OCI-LY1 (cell line): ENCODE results near the gene CD68.

Source experiments
- H2AFZ ChIP-seq: fragments of 200-600 bp; sonication (generic), shearing (Covaris generic); 2 replicates; pipeline ENCODE4 v1.6.0; 2014; ENCODE audit warnings: antibody characterized with exemption, mild to moderate bottlenecking, low read length
- H3F3A ChIP-seq: fragments of 200-600 bp; sonication (generic), shearing (Covaris generic); 2 replicates; pipeline ENCODE4 v1.6.0; 2014; ENCODE audit warnings: mild to moderate bottlenecking, antibody characterized with exemption, low read length, moderate library complexity; ENCODE audit not compliant: insufficient read depth
- H3K27ac ChIP-seq: fragments of 200-600 bp; sonication (generic); 2 replicates; pipeline ENCODE4 v1.5.1; 2014; ENCODE audit warnings: low read length, mixed run types, mild to moderate bottlenecking, low read depth; ENCODE audit not compliant: poor library complexity, severe bottlenecking
- H3K27me3 ChIP-seq: fragments of 200-600 bp; sonication (generic); 2 replicates; pipeline ENCODE4 v1.6.0; 2014; ENCODE audit warnings: antibody characterized with exemption, mild to moderate bottlenecking, low read length, moderate library complexity; ENCODE audit not compliant: insufficient read depth
- H3K36me3 ChIP-seq: fragments of 200-600 bp; sonication (generic); 2 replicates; pipeline ENCODE4 v1.6.1; 2014; ENCODE audit warnings: mild to moderate bottlenecking, antibody characterized with exemption, low read length, moderate library complexity, mixed read lengths; ENCODE audit not compliant: insufficient read depth
- H3K4me1 ChIP-seq: fragments of 200-600 bp; sonication (generic); 2 replicates; pipeline ENCODE4 v1.5.1; 2014; ENCODE audit warnings: mild to moderate bottlenecking, low read length, moderate library complexity; ENCODE audit not compliant: insufficient read depth, severe bottlenecking
- H3K4me2 ChIP-seq: fragments of 200-600 bp; sonication (generic), shearing (Covaris generic); 2 replicates; pipeline ENCODE4 v1.6.1; 2014; ENCODE audit warnings: low read length
- H3K4me3 ChIP-seq: fragments of 200-600 bp; sonication (generic); 2 replicates; pipeline ENCODE4 v1.5.1; 2014; ENCODE audit warnings: low read length, low read depth, mild to moderate bottlenecking, mixed read lengths; ENCODE audit not compliant: poor library complexity, severe bottlenecking
- H3K79me2 ChIP-seq: fragments of 200-600 bp; shearing (Covaris generic); 2 replicates; pipeline ENCODE4 v1.6.1; 2016; ENCODE audit warnings: mixed run types, low read length, mixed read lengths; ENCODE audit not compliant: insufficient read depth
- H3K9ac ChIP-seq: fragments of 200-600 bp; sonication (generic), shearing (Covaris generic); 2 replicates; pipeline ENCODE4 v1.6.1; 2014; ENCODE audit warnings: mild to moderate bottlenecking, low read length, mixed read lengths
- H3K9me2 ChIP-seq: fragments of 200-600 bp; sonication (generic), shearing (Covaris generic); 2 replicates; pipeline ENCODE4 v1.6.1; 2014; ENCODE audit warnings: low read depth, mild to moderate bottlenecking, low read length, mixed read lengths
- H3K9me3 ChIP-seq: fragments of 200-600 bp; shearing (Covaris generic); 2 replicates; pipeline ENCODE4 v1.6.1; 2014; ENCODE audit warnings: low read length, mixed read lengths
- H4K20me1 ChIP-seq: fragments of 200-600 bp; sonication (generic), shearing (Covaris generic); 2 replicates; pipeline ENCODE4 v1.6.0; 2016; ENCODE audit warnings: mild to moderate bottlenecking, low read length; ENCODE audit not compliant: insufficient read depth
- CTCF ChIP-seq: fragments of 200-600 bp; sonication (generic), shearing (Covaris generic); IDR thresholded peaks from 2 replicates; pipeline ENCODE4 v1.5.1; 2017; ENCODE audit warnings: mild to moderate bottlenecking, antibody characterized with exemption, low read length, moderate library complexity, mixed read lengths
- EZH2 ChIP-seq: fragments of 200-600 bp; sonication (generic), shearing (Covaris generic); IDR thresholded peaks from 2 replicates; pipeline ENCODE4 v1.8.0; 2017; ENCODE audit warnings: borderline replicate concordance, mixed run types, mild to moderate bottlenecking, antibody characterized with exemption, low read length, moderate library complexity, mixed read lengths

Gene CD68

GRCh38 chr17:7614425-7615264 is 35.2 kb downstream of the CD68 start, which contains the start of gene FXR2:
TSS of gene FXR2 (minus strand) at chr17:7614897. CDS start at chr17:7614532, 365 bp downstream.
- TF ChIP-seq EZH2 (no peak), CTCF (peak; percentile 56)
- peak within 1 kb of the TSS; percentile 86 for H3K9ac ChIP-seq
- peaks cover 16% of the 10 kb centered on the region for H3K79me2 ChIP-seq
- peak within 1 kb of the TSS; percentile 99 for H3K4me3 ChIP-seq
- peaks cover 23% of the 10 kb centered on the region; the same call in 1 of the 2 replicates for H3K36me3 ChIP-seq
- H2AFZ ChIP-seq, result no peak within 1 kb of the TSS; the same call in 1 of the 2 replicates
- peak within 1 kb of the TSS; percentile 99 for H3K4me2 ChIP-seq
- no peaks in the 10 kb centered on the region for H3K9me3 ChIP-seq
- H3K27me3 ChIP-seq, result no peaks in the 10 kb centered on the region
- H3K27ac ChIP-seq, result peak within 1 kb of the TSS; percentile 37
- no peaks in the 10 kb centered on the region for H3K9me2 ChIP-seq
- peaks cover 23% of the 10 kb centered on the region for H3K4me1 ChIP-seq
- no peaks in the 10 kb centered on the region for H3F3A ChIP-seq
- H4K20me1 ChIP-seq, result no peaks in the 10 kb centered on the region

- H3K4me2 ChIP-seq, result peak overlapping the region; percentile 83
- H3K4me3 ChIP-seq, result peak overlapping the region; percentile 66
- no peaks in the 10 kb centered on the region for H3K27me3 ChIP-seq
- H3K9me3 ChIP-seq, result no peaks in the 10 kb centered on the region
- TF ChIP-seq CTCF (no peak), EZH2 (no peak)
- H3K9me2 ChIP-seq, result no peaks in the 10 kb centered on the region
- peaks cover 23% of the 10 kb centered on the region for H3K4me1 ChIP-seq
- peak overlapping the region; percentile 37 for H3K27ac ChIP-seq
- H3K36me3 ChIP-seq, result peaks cover 22% of the 10 kb centered on the region; the same call in 1 of the 2 replicates
- H3K9ac ChIP-seq, result peak overlapping the region; percentile 52; the same call in 1 of the 2 replicates
- H3F3A ChIP-seq, result no peaks in the 10 kb centered on the region
- no peaks in the 10 kb centered on the region for H4K20me1 ChIP-seq
- peaks cover 16% of the 10 kb centered on the region for H3K79me2 ChIP-seq
- no peak overlapping the region; the same call in 1 of the 2 replicates for H2AFZ ChIP-seq
Measured at GRCh38 chr17:7615265-7615747, 35.9 kb downstream of the CD68 start.

GRCh38 chr17:7618608-7619007 is 39.2 kb downstream of the CD68 start:
- Histone ChIP-seq H3K4me2 (no peak overlapping the region), H3K9me2 (no peaks in the 10 kb centered on the region), H3K4me1 (peaks cover 4% of the 10 kb centered on the region), H3K4me3 (no peak overlapping the region), H3K9ac (no peak overlapping the region), H3F3A (no peaks in the 10 kb centered on the region), H3K27ac (no peak overlapping the region), H3K9me3 (no peaks in the 10 kb centered on the region), H3K36me3 (no peaks in the 10 kb centered on the region), H2AFZ (no peak overlapping the region), H3K27me3 (no peaks in the 10 kb centered on the region), H4K20me1 (no peaks in the 10 kb centered on the region), H3K79me2 (peaks cover 7% of the 10 kb centered on the region)
- TF ChIP-seq EZH2 (no peak), CTCF (no peak)
